AG04450 (cell line): ENCODE results near the gene TBATA. TPM values are rescaled to one million over a fixed set of nuclear protein-coding genes. Genes with fewer than 3 reads are reported as not detected.

Source experiments
- CTCF ChIA-PET: fragments of 300-600, 350-600 bp; formaldehyde crosslinking; extraction: SDS; loops from one replicate; lab custom pipeline; 2022; ENCODE audit warnings: antibody characterized with exemption, inconsistent platforms; lab: Charles Lee
- POLR2A ChIA-PET: fragments of 350-600 bp; formaldehyde crosslinking; extraction: SDS; loops from one replicate; lab custom pipeline; 2021; ENCODE audit warnings: antibody characterized with exemption, inconsistent platforms; lab: Yijun Ruan, JAX
- DNase-seq: peaks from one replicate; pipeline ENCODE4 v3.0.0-alpha.2; 2011; ENCODE audit warnings: low read depth, low spot score
- H3K27ac ChIP-seq: one replicate; pipeline ENCODE4 v1.5.1; 2012; ENCODE audit warnings: low read depth, low read length, control low read depth
- H3K27me3 ChIP-seq: one replicate; pipeline ENCODE4 v1.6.0; 2012; ENCODE audit warnings: low read length; ENCODE audit not compliant: control insufficient read depth, insufficient read depth
- H3K4me3 ChIP-seq: 2 replicates; pipeline ENCODE4 v1.5.1; 2011; ENCODE audit warnings: mild to moderate bottlenecking, low read depth, low read length, control low read depth
- H3K9me3 ChIP-seq: 2 replicates; pipeline ENCODE4 v1.5.1; 2012; ENCODE audit warnings: low read length; ENCODE audit not compliant: control insufficient read depth, insufficient read depth
- CTCF ChIP-seq: IDR thresholded peaks from 2 replicates; pipeline ENCODE4 v1.5.1; 2011; ENCODE audit warnings: low read depth, low read length, control low read depth, inconsistent platforms
- polyA plus RNA-seq: library from polyadenylated mRNA; depleted of rRNA; stranded (reverse); fragments of >200 nt; gene quantifications from 2 replicates; pipeline ENCODE4 v1.2.3, GENCODE V29; 2011

TBATA gene
- polyA plus RNA-seq, 1 experiment: not detected

GRCh38 chr10:70745555-70745954, 39.6 kb downstream of the TBATA start:
- Histone ChIP-seq H3K27ac (no peak overlapping the region), H3K4me3 (no peak overlapping the region), H3K27me3 (no peaks in the 10 kb centered on the region), H3K9me3 (peaks cover 4% of the 10 kb centered on the region; the same call in 1 of the 2 replicates)
- no peak for DNase-seq
- ChIA-PET POLR2A (no interaction called here), CTCF (interaction anchor here (0.8 kb wide), 1 partner anchor 13 kb away, joined by 6 read pairs; no protein-coding TSS in a partner anchor)
- TF ChIP-seq CTCF: no peak

GRCh38 chr10:70744617-70745143, 40.5 kb downstream of the TBATA start:
- ChIA-PET POLR2A (no interaction called here), CTCF (interaction anchor here (0.6 kb wide), 1 partner anchor 195 kb away, joined by 4 read pairs; no protein-coding TSS in a partner anchor)

GRCh38 chr10:70743879-70744278, 41.3 kb downstream of the TBATA start:
- Histone ChIP-seq H3K27ac (no peak overlapping the region), H3K4me3 (no peak overlapping the region), H3K9me3 (peaks cover 4% of the 10 kb centered on the region; the same call in 1 of the 2 replicates), H3K27me3 (no peaks in the 10 kb centered on the region)
- DNase-seq: no peak
- ChIA-PET POLR2A (no interaction called here), CTCF (no interaction called here)
- TF ChIP-seq CTCF: no peak

More at GRCh38 chr10:70744617-70745143, 40.5 kb downstream of the TBATA start:
- no peak overlapping the region for H3K4me3 ChIP-seq
- DNase-seq: no peak
- no peaks in the 10 kb centered on the region for H3K27me3 ChIP-seq
- H3K9me3 ChIP-seq: peaks cover 4% of the 10 kb centered on the region; the same call in 1 of the 2 replicates
- no peak overlapping the region for H3K27ac ChIP-seq
- TF ChIP-seq CTCF: no peak

- DNase-seq: no peak
- Histone ChIP-seq H3K27ac (no peak overlapping the region), H3K27me3 (no peaks in the 10 kb centered on the region), H3K4me3 (no peak overlapping the region), H3K9me3 (peaks cover 4% of the 10 kb centered on the region; the same call in 1 of the 2 replicates)
- ChIA-PET CTCF (no interaction called here), POLR2A (no interaction called here)
- TF ChIP-seq CTCF: no peak
Measured at GRCh38 chr10:70743430-70743788, 41.8 kb downstream of the TBATA start.

GRCh38 chr10:70742537-70743429, 42.4 kb downstream of the TBATA start:
- peak; percentile 80 for DNase-seq
- Histone ChIP-seq H3K4me3 (no peak overlapping the region), H3K27ac (peak overlapping the region; percentile 87), H3K9me3 (peaks cover 4% of the 10 kb centered on the region; the same call in 1 of the 2 replicates), H3K27me3 (peaks cover 3% of the 10 kb centered on the region)
- TF ChIP-seq CTCF: no peak
- ChIA-PET CTCF (interaction anchor here (1.1 kb wide), 1 partner anchor 16 kb away, joined by 7 read pairs; no protein-coding TSS in a partner anchor), POLR2A (interaction anchor here (1.2 kb wide), 1 partner anchor 10 kb away, joined by 4 read pairs; no protein-coding TSS in a partner anchor)
